Measurements from ENCODE around the gene CERK.

Gene CERK

GRCh38 chr22:46662226-46662625 is 75.8 kb downstream of the CERK start:
- DNase-seq (ENCODE audit: low read depth): no peak

GRCh38 chr22:46661221-46661851 is 76.7 kb downstream of the CERK start:
- DNase-seq (ENCODE audit: low read depth): no peak

- no peak for DNase-seq (ENCODE audit: low read depth)
Observed at GRCh38 chr22:46660604-46661201, 77.3 kb downstream of the CERK start.

- DNase-seq (ENCODE audit: low read depth): no peak
Observed at GRCh38 chr22:46659791-46660186, 78.3 kb downstream of the CERK start.

- no peak for DNase-seq (ENCODE audit: low read depth)
Observed at GRCh38 chr22:46659059-46659790, 78.8 kb downstream of the CERK start.

GRCh38 chr22:46657996-46658947 is 79.8 kb downstream of the CERK start:
- DNase-seq (ENCODE audit: low read depth): no peak

GRCh38 chr22:46657655-46657953 is 80.4 kb downstream of the CERK start:
- no peak for DNase-seq (ENCODE audit: low read depth)

- DNase-seq (ENCODE audit: low read depth): no peak
Observed at GRCh38 chr22:46656856-46657654, 81.0 kb downstream of the CERK start.

- DNase-seq (ENCODE audit: low read depth): no peak
Observed at GRCh38 chr22:46655861-46656608, 82.0 kb downstream of the CERK start.

GRCh38 chr22:46654927-46655595 is 83.0 kb downstream of the CERK start:
- DNase-seq (ENCODE audit: low read depth): no peak

GRCh38 chr22:46654426-46654825 is 83.6 kb downstream of the CERK start:
- DNase-seq (ENCODE audit: low read depth): no peak

GRCh38 chr22:46653596-46653995 is 84.5 kb downstream of the CERK start:
- DNase-seq (ENCODE audit: low read depth): no peak

GRCh38 chr22:46652847-46653331 is 85.2 kb downstream of the CERK start:
- no peak for DNase-seq (ENCODE audit: low read depth)

GRCh38 chr22:46652081-46652846 is 85.8 kb downstream of the CERK start:
- DNase-seq (ENCODE audit: low read depth): no peak

GRCh38 chr22:46651316-46651715 is 86.7 kb downstream of the CERK start:
- DNase-seq (ENCODE audit: low read depth): no peak

- no peak for DNase-seq (ENCODE audit: low read depth)
Observed at GRCh38 chr22:46650078-46650810, 87.8 kb downstream of the CERK start.

- no peak for DNase-seq (ENCODE audit: low read depth)
Observed at GRCh38 chr22:46649141-46650077, 88.6 kb downstream of the CERK start.

Measured in non-pigmented ciliary epithelial cell (primary cell).